SK-N-SH (cell line): ENCODE measurements around the gene STIP1. TPM values are rescaled to one million over a fixed set of nuclear protein-coding genes. Genes with fewer than 3 reads are reported as not detected.

Experiments
- CTCF ChIA-PET: fragments of 300-600, 350-600 bp; formaldehyde crosslinking; extraction: SDS; loops from one replicate; lab custom pipeline; 2021; lab: Yijun Ruan, JAX
- POLR2A ChIA-PET: fragments of 350-600 bp; sonication (Branson Sonifier 250); formaldehyde crosslinking; extraction: SDS; loops from one replicate; lab custom pipeline; 2020; ENCODE audit warnings: antibody characterized with exemption, inconsistent platforms; lab: Yijun Ruan, JAX
- DNase-seq: peaks from one replicate; pipeline ENCODE4 v3.0.0; 2012
- H2AFZ ChIP-seq: fragments of 200-600 bp; sonication (generic); 2 replicates; pipeline ENCODE4 v1.8.1; 2016; ENCODE audit warnings: antibody characterized with exemption, mild to moderate bottlenecking, low read depth
- H3F3A ChIP-seq: fragments of 200-600 bp; sonication (generic); replicated peaks from 2 replicates; pipeline ENCODE3; 2016; ENCODE audit warnings: antibody characterized with exemption, mild to moderate bottlenecking; ENCODE audit not compliant: insufficient read depth
- H3K27ac ChIP-seq, 2 experiments: fragments of 200-500 bp in 1 of 2; fragments of 200-600 bp in 1 of 2; sonication (Bioruptor generic) in 1 of 2; sonication (generic), shearing (Covaris generic) in 1 of 2; 2 replicates each; pipeline versions ENCODE4 v1.5.1 to v1.6.1; 2014 to 2016; ENCODE audit warnings: low read depth in 2 of 2, inconsistent platforms in 1 of 2, low read length in 1 of 2, mild to moderate bottlenecking in 1 of 2, mixed read lengths in 1 of 2
- H3K27me3 ChIP-seq: fragments of 200-600 bp; sonication (generic), shearing (Covaris generic); 2 replicates; pipeline ENCODE4 v1.6.1; 2016; ENCODE audit warnings: mixed run types; ENCODE audit not compliant: insufficient read depth
- H3K36me3 ChIP-seq, 2 experiments: fragments of 200-500 bp in 1 of 2; fragments of 200-600 bp in 1 of 2; sonication (Bioruptor generic) in 1 of 2; sonication (generic) in 1 of 2; replicated peaks in 1 of 2; 2 replicates each; pipeline versions ENCODE3 to v1.5.1; 2014 to 2016; ENCODE audit warnings: low read length in 1 of 2, mild to moderate bottlenecking in 1 of 2; ENCODE audit not compliant: insufficient read depth in 2 of 2, control insufficient read depth in 1 of 2
- H3K4me1 ChIP-seq, 2 experiments: fragments of 200-500 bp in 1 of 2; fragments of 200-600 bp in 1 of 2; sonication (Bioruptor generic) in 1 of 2; sonication (generic), shearing (Covaris generic) in 1 of 2; 2 replicates each; pipeline versions ENCODE4 v1.5.1 to v1.6.1; 2014 to 2016; ENCODE audit warnings: low read depth in 1 of 2, low read length in 1 of 2, mixed run types in 1 of 2; ENCODE audit not compliant: insufficient read depth in 2 of 2, control insufficient read depth in 1 of 2
- H3K4me2 ChIP-seq: fragments of 200-600 bp; sonication (generic), shearing (Covaris generic); 2 replicates; pipeline ENCODE4 v1.6.1; 2017; ENCODE audit warnings: mixed run types
- H3K4me3 ChIP-seq, 2 experiments: fragments of 200-500 bp in 1 of 2; fragments of 200-600 bp in 1 of 2; sonication (Bioruptor generic) in 1 of 2; sonication (generic), shearing (Covaris generic) in 1 of 2; 2 replicates each; pipeline versions ENCODE4 v1.5.1 to v1.8.1; 2014 to 2016; ENCODE audit warnings: low read depth in 2 of 2, inconsistent platforms in 1 of 2, low read length in 1 of 2, mild to moderate bottlenecking in 1 of 2, mixed read lengths in 1 of 2, moderate library complexity in 1 of 2
- H3K79me2 ChIP-seq: fragments of 200-600 bp; sonication (generic); 2 replicates; pipeline ENCODE4 v1.8.1; 2017; ENCODE audit warnings: mild to moderate bottlenecking; ENCODE audit not compliant: insufficient read depth
- H3K9ac ChIP-seq: fragments of 200-600 bp; sonication (generic); 2 replicates; pipeline ENCODE4 v1.6.1; 2017; ENCODE audit warnings: mixed run types
- H3K9me2 ChIP-seq: fragments of 200-600 bp; sonication (generic); 2 replicates; pipeline ENCODE4 v1.6.1; 2017; ENCODE audit warnings: mixed run types
- H3K9me3 ChIP-seq: fragments of 200-600 bp; sonication (generic); 2 replicates; pipeline ENCODE4 v1.6.1; 2017; ENCODE audit warnings: mixed run types, mild to moderate bottlenecking, moderate library complexity
- H4K20me1 ChIP-seq: fragments of 200-600 bp; sonication (generic); 2 replicates; pipeline ENCODE4 v1.6.1; 2017; ENCODE audit warnings: mild to moderate bottlenecking, mixed run types; ENCODE audit not compliant: insufficient read depth
- CHD2 ChIP-seq: fragments of 150-350 bp; IDR thresholded peaks from 2 replicates; pipeline ENCODE4 v1.6.1; 2018; ENCODE audit warnings: low read length; ENCODE audit not compliant: partially characterized antibody
- ELF1 ChIP-seq: IDR thresholded peaks from 2 replicates; pipeline ENCODE4 v1.4.0; 2012
- EP300 ChIP-seq, 2 experiments: IDR thresholded peaks; 2 replicates each; pipeline versions ENCODE4 v1.4.0 to v1.6.1; 2012; ENCODE audit warnings: borderline replicate concordance in 1 of 2, low read depth in 1 of 2, low read length in 1 of 2
- GABPA ChIP-seq: IDR thresholded peaks from 2 replicates; pipeline ENCODE4 v1.4.0; 2012; ENCODE audit warnings: low read depth, mild to moderate bottlenecking
- GATA2 ChIP-seq: sonication (generic); formaldehyde crosslinking; IDR thresholded peaks from 2 replicates; pipeline ENCODE4 v1.5.0; 2020; ENCODE audit warnings: mild to moderate bottlenecking, missing genetic modification reagents
- IRF3 ChIP-seq: fragments of 150-350 bp; IDR thresholded peaks from 2 replicates; pipeline ENCODE4 v1.6.1; 2016; ENCODE audit warnings: mild to moderate bottlenecking, low read depth, low read length
- MAX ChIP-seq: IDR thresholded peaks from 2 replicates; pipeline ENCODE4 v1.4.0; 2012; ENCODE audit warnings: low read depth
- MXI1 ChIP-seq: IDR thresholded peaks from 2 replicates; pipeline ENCODE4 v1.6.1; 2012; ENCODE audit warnings: mild to moderate bottlenecking, low read depth, low read length, improper control_type of control experiment
- RCOR1 ChIP-seq: fragments of 150-350 bp; IDR thresholded peaks from 2 replicates; pipeline ENCODE4 v1.6.1; 2017; ENCODE audit warnings: antibody characterized with exemption, low read length
- RFX5 ChIP-seq: IDR thresholded peaks from 2 replicates; pipeline ENCODE4 v1.6.1; 2012; ENCODE audit warnings: mild to moderate bottlenecking, improper control_type of control experiment, low read length
- RXRA ChIP-seq: IDR thresholded peaks from 2 replicates; pipeline ENCODE4 v1.4.0; 2012; ENCODE audit warnings: low read depth, mild to moderate bottlenecking, borderline replicate concordance
- SIN3A ChIP-seq: IDR thresholded peaks from 2 replicates; pipeline ENCODE4 v1.6.1; 2012; ENCODE audit warnings: low read depth, mild to moderate bottlenecking, low read length, moderate library complexity, borderline replicate concordance
- SMC3 ChIP-seq: IDR thresholded peaks from 2 replicates; pipeline ENCODE4 v1.6.1; 2012; ENCODE audit warnings: low read depth, low read length, improper control_type of control experiment
- TCF12 ChIP-seq: IDR thresholded peaks from 2 replicates; pipeline ENCODE4 v1.4.0; 2012
- WGBS: methylation state at CpG from one replicate; pipeline ENCODE4 v1.1.6; 2017; ENCODE audit warnings: low lambda C conversion rate; 5-methylcytosine and 5-hydroxymethylcytosine counted together
- polyA plus RNA-seq, 3 experiments: library from polyadenylated mRNA; depleted of rRNA; stranded (reverse); fragments of >200 nt; gene quantifications; 2 replicates each; pipeline ENCODE4 v1.2.3, GENCODE V29; 2012
- TF ChIP-seq, protein P1 (sequence below): fragments of 150-350 bp; IDR thresholded peaks from 2 replicates; pipeline ENCODE4 v1.6.1; 2017; ENCODE audit warnings: antibody characterized with exemption, low read length, low read depth, borderline replicate concordance

STIP1 gene
- polyA plus RNA-seq, 1 of the 3 experiments (the other 2 are of a cell fraction), result 163 TPM

GRCh38 chr11:64249563-64250414, 63.8 kb downstream of the STIP1 start:
- Histone ChIP-seq H3K4me1 (peaks cover 14 to 41% of the 10 kb centered on the region in 2 experiments; a peak in 2 of 4 replicates), H3K4me2 (no peak overlapping the region), H3K4me3 (no peak overlapping the region), H3K27ac (no peak overlapping the region), H3F3A (peaks cover 5% of the 10 kb centered on the region), H2AFZ (no peak overlapping the region), H3K79me2 (peaks cover 46% of the 10 kb centered on the region), H3K9ac (no peak overlapping the region), H3K27me3 (no peaks in the 10 kb centered on the region), H3K9me3 (no peaks in the 10 kb centered on the region), H4K20me1 (peaks cover 14% of the 10 kb centered on the region), H3K9me2 (no peaks in the 10 kb centered on the region), H3K36me3 (peaks cover 0 to 9% of the 10 kb centered on the region in 2 experiments)
- no peak for DNase-seq
- CTCF ChIA-PET, result interaction anchor here (1.0 to 4.6 kb wide), 12 partner anchors 13 to 861 kb away, joined by 4 to 119 read pairs (median 11); partner anchors contain the start of genes ESRRA, KCNK4, NUDT22 and TRPT1
- POLR2A ChIA-PET, result interaction anchor here (1.0 to 12.4 kb wide), 3 partner anchors 9 to 20 kb away, joined by 3 to 112 read pairs (median 34); partner anchors contain the start of gene FKBP2
- WGBS, result 84% methylated on average over 6 of the region's 8 CpGs
- TF ChIP-seq RCOR1 (no peak), RFX5 (no peak)

GRCh38 chr11:64250415-64251015, 64.5 kb downstream of the STIP1 start:
- Histone ChIP-seq H3K9me3 (no peaks in the 10 kb centered on the region), H3K4me2 (peak overlapping the region; percentile 92), H3K27me3 (no peaks in the 10 kb centered on the region), H3K79me2 (peaks cover 39% of the 10 kb centered on the region), H3K9me2 (no peaks in the 10 kb centered on the region), H3K27ac (peak overlapping the region in 1 of 2 experiments; percentile 81; a peak in 1 of 4 replicates), H3K4me1 (peaks cover 10 to 34% of the 10 kb centered on the region in 2 experiments; a peak in 2 of 4 replicates), H3F3A (peaks cover 5% of the 10 kb centered on the region), H3K9ac (peak overlapping the region; percentile 56; the same call in 1 of the 2 replicates), H3K4me3 (peak overlapping the region; percentile 88 to 90), H2AFZ (no peak overlapping the region; the same call in 1 of the 2 replicates), H3K36me3 (peaks cover 1 to 11% of the 10 kb centered on the region in 2 experiments), H4K20me1 (peaks cover 14% of the 10 kb centered on the region)
- ChIA-PET POLR2A (interaction anchor here (1.0 to 12.4 kb wide), 3 partner anchors 9 to 19 kb away, joined by 3 to 112 read pairs (median 34); partner anchors contain the start of gene FKBP2), CTCF (interaction anchor here (0.7 to 4.6 kb wide), 18 partner anchors 8 to 860 kb away, joined by 3 to 119 read pairs (median 11); partner anchors contain the start of genes BAD, ESRRA, FKBP2 and GPR137)
- TF ChIP-seq GABPA (no peak), MXI1 (no peak), SIN3A (no peak), MAX (no peak), CHD2 (no peak), ELF1 (no peak), RXRA (no peak), TCF12 (no peak), IRF3 (no peak), EP300 (IDR thresholded peaks at IDR 0.05; ENCODE audit: borderline replicate concordance in 1 of 2, low read depth in 1 of 2, low read length in 1 of 2) (no peak), GATA2 (CRISPR knock-in tag) (no peak), SMC3 (no peak)
- TF ChIP-seq, protein P1, sequence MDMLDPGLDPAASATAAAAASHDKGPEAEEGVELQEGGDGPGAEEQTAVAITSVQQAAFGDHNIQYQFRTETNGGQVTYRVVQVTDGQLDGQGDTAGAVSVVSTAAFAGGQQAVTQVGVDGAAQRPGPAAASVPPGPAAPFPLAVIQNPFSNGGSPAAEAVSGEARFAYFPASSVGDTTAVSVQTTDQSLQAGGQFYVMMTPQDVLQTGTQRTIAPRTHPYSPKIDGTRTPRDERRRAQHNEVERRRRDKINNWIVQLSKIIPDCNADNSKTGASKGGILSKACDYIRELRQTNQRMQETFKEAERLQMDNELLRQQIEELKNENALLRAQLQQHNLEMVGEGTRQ, result no peak
- 14% methylated on average over 4 of the region's 13 CpGs for WGBS
- DNase-seq, result peak; percentile 21
